Smooth muscle cell (in vitro differentiated cells): ENCODE measurements around the gene NANS. TPM values are rescaled to one million over a fixed set of nuclear protein-coding genes. Genes with fewer than 3 reads are reported as not detected.

Experiments used
- DNase-seq: peaks from one replicate; lab custom pipeline; 2025; ENCODE audit not compliant: unreplicated experiment; lab: John Stamatoyannopoulos, UW
- H2AFZ ChIP-seq: fragments of 200-600 bp; sonication (generic); 2 replicates; pipeline ENCODE4 v1.6.0; 2016; ENCODE audit warnings: antibody characterized with exemption, low read depth, mild to moderate bottlenecking
- H3F3A ChIP-seq: fragments of 200-600 bp; sonication (generic); 2 replicates; pipeline ENCODE4 v1.6.0; 2017; ENCODE audit warnings: antibody characterized with exemption, low read depth
- H3K27ac ChIP-seq: fragments of 200-600 bp; sonication (generic); 2 replicates; pipeline ENCODE4 v1.5.1; 2016; ENCODE audit warnings: low read depth, mild to moderate bottlenecking
- H3K27me3 ChIP-seq: fragments of 200-600 bp; sonication (generic); 2 replicates; pipeline ENCODE4 v1.6.1; 2016; ENCODE audit warnings: low read depth, mild to moderate bottlenecking
- H3K36me3 ChIP-seq: fragments of 200-600 bp; sonication (generic); 2 replicates; pipeline ENCODE4 v1.5.1; 2016; ENCODE audit warnings: low read depth
- H3K4me1 ChIP-seq: fragments of 200-600 bp; sonication (generic); 2 replicates; pipeline ENCODE4 v1.5.1; 2016; ENCODE audit warnings: low read depth
- H3K4me2 ChIP-seq: fragments of 200-600 bp; sonication (generic); 2 replicates; pipeline ENCODE4 v1.6.0; 2016; ENCODE audit warnings: mild to moderate bottlenecking
- H3K4me3 ChIP-seq: fragments of 200-600 bp; sonication (generic); 2 replicates; pipeline ENCODE4 v1.5.1; 2016; ENCODE audit warnings: mild to moderate bottlenecking
- H3K79me2 ChIP-seq: fragments of 200-600 bp; sonication (generic); 2 replicates; pipeline ENCODE4 v1.6.0; 2016; ENCODE audit warnings: low read depth, mild to moderate bottlenecking
- H3K9ac ChIP-seq: fragments of 200-600 bp; sonication (generic); 2 replicates; pipeline ENCODE4 v1.6.0; 2016; ENCODE audit warnings: low read depth
- H3K9me3 ChIP-seq: fragments of 200-600 bp; sonication (generic); replicated peaks from 2 replicates; pipeline ENCODE4 v1.5.1; 2016; ENCODE audit warnings: low read depth
- H4K20me1 ChIP-seq: fragments of 200-600 bp; sonication (generic); 2 replicates; pipeline ENCODE4 v1.6.0; 2016; ENCODE audit warnings: low read depth
- CTCF ChIP-seq: fragments of 200-600 bp; sonication (generic); IDR thresholded peaks from 2 replicates; pipeline ENCODE4 v1.5.1; 2017; ENCODE audit warnings: borderline replicate concordance, mild to moderate bottlenecking, antibody characterized with exemption; ENCODE audit not compliant: insufficient read depth, poor library complexity, severe bottlenecking
- WGBS: methylation state at CpG from one replicate; pipeline ENCODE4 v1.1.7; 2016; ENCODE audit warnings: low lambda C conversion rate; 5-methylcytosine and 5-hydroxymethylcytosine counted together
- polyA plus RNA-seq: library from polyadenylated mRNA; unstranded; fragments of >200 nt; fragmentation: Nextera tagmentation; extraction: Ambion mirVana; gene quantifications from 2 replicates; pipeline ENCODE4 v1.2.1, GENCODE V29; 2016
- total RNA-seq: library from RNA; depleted of rRNA; stranded (reverse); fragments of >200 nt; gene quantifications from 2 replicates; pipeline ENCODE4 v1.2.3, GENCODE V29; 2014

The NANS gene
- total and polyA plus RNA-seq, 2 experiments from 2014 or later = 59.4 to 117 TPM

- Histone ChIP-seq H3K4me3 (no peak overlapping the region), H2AFZ (no peak overlapping the region), H3K79me2 (no peaks in the 10 kb centered on the region), H4K20me1 (peaks cover 5% of the 10 kb centered on the region), H3K27me3 (peaks cover 12% of the 10 kb centered on the region), H3K27ac (no peak overlapping the region), H3K4me1 (no peaks in the 10 kb centered on the region), H3K9me3 (no peaks in the 10 kb centered on the region), H3F3A (peaks cover 9% of the 10 kb centered on the region), H3K9ac (no peak overlapping the region), H3K36me3 (no peaks in the 10 kb centered on the region), H3K4me2 (no peak overlapping the region)
- DNase-seq = no peak
- WGBS = 96% methylated on average over 4 of the region's 4 CpGs
- TF ChIP-seq CTCF = no peak
These were observed 28.5 kb downstream of the NANS start for GRCh38 chr9:98085058-98085457.

- Histone ChIP-seq H3K4me3 (no peak overlapping the region), H3K4me1 (no peaks in the 10 kb centered on the region), H2AFZ (no peak overlapping the region), H3K27me3 (peaks cover 14% of the 10 kb centered on the region), H3K9ac (no peak overlapping the region), H3F3A (peaks cover 9% of the 10 kb centered on the region), H3K36me3 (no peaks in the 10 kb centered on the region), H3K27ac (no peak overlapping the region), H4K20me1 (no peaks in the 10 kb centered on the region), H3K9me3 (no peaks in the 10 kb centered on the region), H3K79me2 (no peaks in the 10 kb centered on the region), H3K4me2 (no peak overlapping the region)
- TF ChIP-seq CTCF = no peak
- no peak for DNase-seq
- 72% methylated on average over 7 of the region's 7 CpGs for WGBS
These were observed 29.4 kb downstream of the NANS start for GRCh38 chr9:98085944-98086343.

GRCh38 chr9:98086461-98086860 lies 29.9 kb downstream of the NANS start:
- no peak overlapping the region for H3K4me3 ChIP-seq
- no peak for DNase-seq
- peaks cover under 1% of the 10 kb centered on the region for H3K4me1 ChIP-seq
- 81% methylated on average over 4 of the region's 4 CpGs for WGBS
- no peak overlapping the region for H3K4me2 ChIP-seq
- H3K27ac ChIP-seq = no peak overlapping the region
- no peaks in the 10 kb centered on the region for H3K36me3 ChIP-seq
- no peaks in the 10 kb centered on the region for H3K79me2 ChIP-seq
- no peak overlapping the region for H3K9ac ChIP-seq
- no peaks in the 10 kb centered on the region for H4K20me1 ChIP-seq
- peaks cover 9% of the 10 kb centered on the region for H3F3A ChIP-seq
- H3K9me3 ChIP-seq = no peaks in the 10 kb centered on the region
- H3K27me3 ChIP-seq = peaks cover 14% of the 10 kb centered on the region
- TF ChIP-seq CTCF = no peak
- no peak overlapping the region for H2AFZ ChIP-seq
